Uterine smooth muscle cell (primary cell): ENCODE measurements around the gene SLC7A7. TPM values are rescaled to one million over a fixed set of nuclear protein-coding genes. Genes with fewer than 3 reads are reported as not detected.

ENCODE experiments used
- total RNA-seq: library from RNA; depleted of rRNA; stranded (reverse); fragments of >200 nt; gene quantifications from 2 replicates; pipeline ENCODE4 v1.2.3, GENCODE V29; 2014

Gene SLC7A7
- total RNA-seq, result 1.3 and 2.9 TPM in 2 replicates

GRCh38 chr14:22814941-22815713 lies at the start of gene SLC7A7:
TSS of gene SLC7A7 (minus strand) at chr14:22815435. CDS start at chr14:22813398, 2,037 bp downstream.

GRCh38 chr14:22836301-22837113 lies 21.3 kb upstream of the SLC7A7 start, which contains the start of gene MMP14:
TSS of gene MMP14 (plus strand) at chr14:22836585. CDS start at chr14:22836818, 233 bp downstream.

GRCh38 chr14:22829661-22830442 lies 14.6 kb upstream of the SLC7A7 start, which contains the start of gene MRPL52:
TSS of gene MRPL52 (plus strand) at chr14:22829887. CDS start at chr14:22829913, 26 bp downstream.

GRCh38 chr14:22766457-22767322 lies 48.5 kb downstream of the SLC7A7 start, which contains the start of gene OXA1L:
TSS of gene OXA1L (plus strand) at chr14:22766688. CDS start at chr14:22766702, 14 bp downstream.

Other genes starting within 250 kb of the SLC7A7 start
- gene DAD1, start 226.2 kb downstream of the SLC7A7 start, total RNA-seq, result 205 and 233 TPM in 2 replicates
- gene ABHD4, start 217.1 kb downstream of the SLC7A7 start, total RNA-seq, result 15.4 and 35.7 TPM in 2 replicates
- not detected in 2 replicates for gene OR6J1, start 171.1 kb downstream of the SLC7A7 start, total RNA-seq
- 31.2 and 35.9 TPM in 2 replicates for gene OXA1L, start 48.7 kb downstream of the SLC7A7 start, total RNA-seq
- 41.7 and 64.5 TPM in 2 replicates for gene MRPL52, start 14.5 kb upstream of the SLC7A7 start, total RNA-seq
- 519 and 576 TPM in 2 replicates for gene MMP14, start 21.1 kb upstream of the SLC7A7 start, total RNA-seq
- 48.4 and 69.1 TPM in 2 replicates for gene LRP10, start 56.3 kb upstream of the SLC7A7 start, total RNA-seq
- 0.12 and 0.22 TPM in 2 replicates for gene REM2, start 67.8 kb upstream of the SLC7A7 start, total RNA-seq
- gene RBM23, start 103.7 kb upstream of the SLC7A7 start, total RNA-seq, result 70.1 and 82.8 TPM in 2 replicates
- 73.1 and 88.4 TPM in 2 replicates for gene PRMT5, start 113.9 kb upstream of the SLC7A7 start, total RNA-seq
- gene HAUS4, start 141.7 kb upstream of the SLC7A7 start, total RNA-seq, result 33.9 and 47.9 TPM in 2 replicates
- gene AJUBA, start 167.1 kb upstream of the SLC7A7 start, total RNA-seq, result 30.9 and 65.7 TPM in 2 replicates
- 8.0 and 10.0 TPM in 2 replicates for gene C14orf93, start 194.7 kb upstream of the SLC7A7 start, total RNA-seq
- gene PSMB5, start 219.5 kb upstream of the SLC7A7 start, total RNA-seq, result 189 and 247 TPM in 2 replicates
- not detected in 2 replicates for gene PSMB11, start 226.8 kb upstream of the SLC7A7 start, total RNA-seq
- 6.1 and 12.2 TPM in 2 replicates for gene CDH24, start 242.1 kb upstream of the SLC7A7 start, total RNA-seq